ENCODE measurements around the gene ULBP1. TPM values are rescaled to one million over a fixed set of nuclear protein-coding genes. Genes with fewer than 3 reads are reported as not detected.
"Not testable (repeated sequence)": the region's sequence is repeated elsewhere in the genome, so short reads cannot be mapped to it uniquely, and the experiment has no call there.

ULBP1 gene
- total RNA-seq, 4 donors from 2014 or later, result not detected

DNA sequence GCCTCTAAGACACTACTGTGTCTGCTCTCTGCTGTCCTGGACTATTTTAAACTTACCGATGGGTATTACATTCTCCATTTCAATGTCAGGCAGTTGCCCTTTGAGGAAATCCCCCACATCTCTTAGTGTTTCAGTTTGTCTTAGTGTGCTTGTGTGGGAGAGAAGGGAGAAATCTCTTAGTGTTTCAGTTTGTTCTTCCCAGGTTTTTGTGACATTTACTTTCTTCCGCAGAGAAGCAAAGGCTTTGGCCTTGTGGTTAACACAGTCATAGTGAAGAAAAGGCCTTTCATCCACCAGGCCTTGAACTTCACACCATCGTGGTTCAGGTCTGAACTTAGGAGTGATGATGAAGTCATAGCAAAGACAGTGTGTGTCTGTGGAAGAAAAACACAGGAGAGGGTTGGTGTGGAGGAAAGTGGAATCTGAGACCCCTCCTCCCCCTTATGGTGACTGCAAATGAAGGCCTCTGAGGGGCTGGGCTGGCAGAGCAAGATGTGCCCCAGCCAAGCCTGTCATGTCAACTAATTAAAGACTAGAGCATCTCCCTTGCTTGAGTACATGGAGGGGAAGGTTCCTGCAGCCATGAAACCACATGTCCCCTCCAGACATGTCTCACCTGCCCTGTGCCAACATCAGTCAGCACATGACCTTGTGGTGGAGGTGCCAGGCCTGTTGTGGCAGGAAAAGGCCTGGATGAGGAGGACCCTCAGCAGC, 37.7 kb downstream of the ULBP1 start:
- no peak for DNase-seq
- Histone ChIP-seq H3K4me1 (peaks cover 0 to 12% (median 0%) of the 10 kb centered on the region in 4 donors), H3K9me3 (no peaks in the 10 kb centered on the region), H3K27me3 (peaks cover 0 to 8% of the 10 kb centered on the region in 2 donors), H3K36me3 (no peaks in the 10 kb centered on the region), H3K27ac (no peak overlapping the region), H3K4me3 (no peak overlapping the region)
- TF ChIP-seq, protein P1, sequence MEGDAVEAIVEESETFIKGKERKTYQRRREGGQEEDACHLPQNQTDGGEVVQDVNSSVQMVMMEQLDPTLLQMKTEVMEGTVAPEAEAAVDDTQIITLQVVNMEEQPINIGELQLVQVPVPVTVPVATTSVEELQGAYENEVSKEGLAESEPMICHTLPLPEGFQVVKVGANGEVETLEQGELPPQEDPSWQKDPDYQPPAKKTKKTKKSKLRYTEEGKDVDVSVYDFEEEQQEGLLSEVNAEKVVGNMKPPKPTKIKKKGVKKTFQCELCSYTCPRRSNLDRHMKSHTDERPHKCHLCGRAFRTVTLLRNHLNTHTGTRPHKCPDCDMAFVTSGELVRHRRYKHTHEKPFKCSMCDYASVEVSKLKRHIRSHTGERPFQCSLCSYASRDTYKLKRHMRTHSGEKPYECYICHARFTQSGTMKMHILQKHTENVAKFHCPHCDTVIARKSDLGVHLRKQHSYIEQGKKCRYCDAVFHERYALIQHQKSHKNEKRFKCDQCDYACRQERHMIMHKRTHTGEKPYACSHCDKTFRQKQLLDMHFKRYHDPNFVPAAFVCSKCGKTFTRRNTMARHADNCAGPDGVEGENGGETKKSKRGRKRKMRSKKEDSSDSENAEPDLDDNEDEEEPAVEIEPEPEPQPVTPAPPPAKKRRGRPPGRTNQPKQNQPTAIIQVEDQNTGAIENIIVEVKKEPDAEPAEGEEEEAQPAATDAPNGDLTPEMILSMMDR (IDR thresholded peaks at IDR 0.05), result no peak

DNA sequence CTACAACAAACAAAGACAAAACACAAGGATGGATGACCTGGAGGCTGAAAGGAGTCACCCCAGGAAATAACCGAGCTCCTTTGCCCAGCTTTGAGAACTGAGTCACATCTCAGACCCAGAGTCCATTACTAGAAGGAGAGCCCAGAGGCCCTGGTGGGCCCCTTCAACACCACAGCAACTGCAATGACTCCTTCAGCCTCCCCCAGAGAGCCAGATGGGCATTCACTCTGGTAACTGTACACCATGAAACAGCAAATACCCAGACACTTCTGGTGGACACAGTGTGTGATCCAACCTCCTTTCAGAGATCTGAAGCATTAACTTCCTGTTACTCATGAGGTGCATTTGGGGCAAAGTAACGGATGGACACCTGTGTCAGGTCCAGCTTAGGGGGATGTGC, 39.0 kb downstream of the ULBP1 start:
- peaks cover 0 to 8% of the 10 kb centered on the region in 2 donors for H3K27me3 ChIP-seq
- DNase-seq, result no peak
- H3K4me1 ChIP-seq, result peaks cover 0 to 12% (median 0%) of the 10 kb centered on the region in 4 donors
- H3K27ac ChIP-seq, result no peak overlapping the region
- H3K36me3 ChIP-seq, result no peaks in the 10 kb centered on the region
- no peaks in the 10 kb centered on the region for H3K9me3 ChIP-seq
- H3K4me3 ChIP-seq, result no peak overlapping the region
- no peak for TF ChIP-seq POLR2A (IDR thresholded peaks at IDR 0.05)
- TF ChIP-seq, protein P1 (IDR thresholded peaks at IDR 0.05), result no peak

DNA sequence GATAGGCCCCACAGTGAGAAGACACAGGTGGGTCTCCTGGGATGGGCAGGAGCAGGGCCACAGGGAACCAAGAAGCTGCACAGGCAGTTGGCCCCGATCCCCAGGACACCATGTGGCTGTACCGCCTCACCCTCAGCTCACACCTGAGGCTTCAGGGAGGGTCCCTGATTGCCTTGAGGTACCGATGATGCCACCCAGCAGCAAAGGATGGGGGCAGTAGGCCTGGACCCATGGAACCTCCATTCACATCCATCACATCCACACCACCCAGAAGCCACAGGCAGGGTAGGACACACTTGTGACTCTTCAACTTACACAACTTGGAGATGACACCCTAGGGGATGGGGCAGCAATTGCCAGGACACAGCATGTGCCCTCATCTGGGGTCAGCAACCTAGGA, 39.9 kb downstream of the ULBP1 start:
- not testable (repeated sequence) for H3K27ac ChIP-seq, H3K36me3 ChIP-seq, H3K4me3 ChIP-seq, H3K9me3 ChIP-seq
- peak in 1 of 3 donors; percentile 22 for DNase-seq
- Histone ChIP-seq H3K4me1 (peaks cover 0 to 12% (median 0%) of the 10 kb centered on the region in 4 donors), H3K27me3 (peaks cover 0 to 11% of the 10 kb centered on the region in 2 donors)

DNA sequence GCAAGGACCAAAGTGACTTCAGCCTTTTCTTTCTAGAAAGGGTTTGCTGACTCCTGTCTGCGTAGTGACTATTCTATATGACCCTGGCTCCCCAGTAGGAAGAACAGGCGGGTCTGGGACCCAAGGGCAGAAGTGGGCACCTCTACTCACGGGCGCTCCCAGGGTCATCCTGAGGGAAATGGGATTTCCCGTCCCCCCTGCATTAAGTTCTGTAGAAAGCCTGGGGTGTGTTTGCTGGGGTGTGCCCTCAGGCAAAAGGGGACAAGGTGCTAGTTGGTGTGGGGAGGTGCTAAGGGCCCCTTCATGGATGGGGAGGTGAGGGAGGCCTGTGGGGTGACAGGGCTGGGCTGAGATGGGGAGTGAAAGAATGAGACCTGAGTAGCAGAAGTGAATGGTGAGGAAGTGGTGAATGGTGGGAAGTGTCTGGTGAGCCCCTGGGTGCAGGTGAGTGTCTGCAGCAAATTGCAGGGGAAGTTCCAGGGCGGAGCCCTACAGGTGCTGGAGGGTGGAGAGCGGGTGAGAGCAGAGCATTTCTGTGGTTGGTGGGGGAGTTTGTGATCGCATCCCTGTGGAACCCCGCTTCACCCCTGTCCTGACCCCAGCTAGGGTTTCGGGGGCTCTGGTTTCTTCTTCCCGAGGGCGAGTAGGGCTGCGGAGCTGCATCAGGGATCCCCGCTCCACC, 40.5 kb downstream of the ULBP1 start:
- peaks cover 0 to 16% of the 10 kb centered on the region in 2 donors for H3K27me3 ChIP-seq
- DNase-seq, result peak in 2 of 3 donors; percentile 65 to 73
- H3K27ac ChIP-seq, result peak overlapping the region in 1 of 4 donors; percentile 85
- H3K9me3 ChIP-seq, result no peaks in the 10 kb centered on the region
- H3K4me1 ChIP-seq, result peaks cover 0 to 12% (median 0%) of the 10 kb centered on the region in 4 donors
- no peaks in the 10 kb centered on the region for H3K36me3 ChIP-seq
- no peak for TF ChIP-seq POLR2A (IDR thresholded peaks at IDR 0.05)
- TF ChIP-seq, protein P1 (IDR thresholded peaks at IDR 0.05), result no peak
- peak overlapping the region; percentile 53 to 77 (median 59) for H3K4me3 ChIP-seq

DNA sequence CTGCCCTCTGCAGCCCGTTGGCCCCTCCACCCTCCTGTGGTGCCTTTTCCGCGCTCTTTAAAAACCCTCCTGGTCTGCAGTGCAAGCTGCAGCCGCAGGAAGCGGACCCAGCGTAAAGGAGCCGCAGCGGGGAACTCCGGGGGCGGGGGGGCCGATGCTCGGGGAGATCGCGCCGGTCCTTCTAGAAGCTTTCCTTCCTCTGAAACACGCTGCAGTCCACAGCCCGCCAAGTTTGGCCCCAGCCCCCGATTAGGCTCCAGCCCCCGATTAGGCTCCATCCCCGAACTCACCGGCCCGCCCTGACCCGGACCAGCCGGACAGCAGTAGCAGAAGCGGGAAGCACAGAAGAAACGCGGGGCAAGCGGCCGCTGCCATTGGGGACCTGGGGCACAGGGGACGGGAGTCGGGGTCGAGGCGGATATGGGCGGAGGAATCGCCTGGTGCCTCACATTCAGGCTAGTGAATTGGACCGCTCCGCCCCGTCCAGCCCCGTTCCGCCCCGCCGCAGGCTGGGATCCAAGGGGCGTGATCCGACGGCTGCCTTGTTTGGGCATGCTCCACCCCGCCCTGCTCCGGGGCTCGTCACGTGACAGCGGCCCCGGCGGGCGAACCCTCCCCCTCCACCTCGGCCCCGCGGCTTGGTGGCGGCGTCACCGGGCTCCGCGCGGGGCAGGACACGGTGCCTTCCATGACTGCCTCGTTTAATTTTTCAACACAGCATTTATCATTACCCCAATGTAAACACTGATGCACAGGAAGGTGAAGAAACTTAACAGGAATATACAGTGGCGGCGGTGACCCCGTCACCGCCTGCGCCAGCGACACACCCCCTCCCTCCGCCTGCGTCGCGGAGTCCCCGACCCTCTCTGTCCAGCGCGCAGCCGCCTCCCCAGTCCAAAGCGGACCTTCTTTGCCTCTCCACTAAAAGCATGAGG, 41.3 kb downstream of the ULBP1 start:
- H3K27ac ChIP-seq, result peak overlapping the region in 2 of 4 donors; percentile 33 to 85
- no peaks in the 10 kb centered on the region for H3K36me3 ChIP-seq
- DNase-seq, result peak; percentile 92 to 97 (median 92)
- H3K9me3 ChIP-seq, result no peaks in the 10 kb centered on the region
- no peak for TF ChIP-seq POLR2A (IDR thresholded peaks at IDR 0.05)
- TF ChIP-seq, protein P1 (IDR thresholded peaks at IDR 0.05), result peak in 1 of 6 experiments; percentile 18
- H3K4me3 ChIP-seq, result peak overlapping the region; percentile 53 to 77 (median 59)
- H3K4me1 ChIP-seq, result peaks cover 0 to 12% (median 0%) of the 10 kb centered on the region in 4 donors
- peaks cover 0 to 20% of the 10 kb centered on the region in 2 donors for H3K27me3 ChIP-seq
